Liver (tissue), 9 donors: ENCODE measurements around the gene AVPR1A. TPM values are rescaled to one million over a fixed set of nuclear protein-coding genes. Genes with fewer than 3 reads are reported as not detected.

Experiments
- DNase-seq: peaks from one replicate; pipeline ENCODE4 v3.0.0-alpha.2; 2017; ENCODE audit warnings: low spot score
- H3K27ac ChIP-seq, 2 donors: one replicate each; pipeline ENCODE4 v1.7.0; 2013; ENCODE audit warnings: inconsistent platforms in 2 of 2, low read length in 2 of 2, control low read depth in 1 of 2, low read depth in 1 of 2, mild to moderate bottlenecking in 1 of 2
- H3K27me3 ChIP-seq, 4 donors: one replicate each; pipeline versions ENCODE4 v1.6.1 to v1.7.0; 2013; ENCODE audit warnings: low read length in 3 of 4, inconsistent platforms in 1 of 4, mild to moderate bottlenecking in 1 of 4, moderate library complexity in 1 of 4; ENCODE audit not compliant: control insufficient read depth in 4 of 4, insufficient read depth in 4 of 4
- H3K36me3 ChIP-seq, 4 donors: one replicate each; pipeline versions ENCODE4 v1.6.1 to v1.7.0; 2013; ENCODE audit warnings: low read length in 3 of 4, mild to moderate bottlenecking in 3 of 4, low read depth in 1 of 4, moderate library complexity in 1 of 4; ENCODE audit not compliant: control insufficient read depth in 4 of 4, insufficient read depth in 3 of 4
- H3K4me1 ChIP-seq, 4 donors: one replicate each; pipeline versions ENCODE4 v1.6.1 to v1.7.0; 2013; ENCODE audit warnings: low read length in 3 of 4, mild to moderate bottlenecking in 3 of 4, moderate library complexity in 1 of 4; ENCODE audit not compliant: control insufficient read depth in 4 of 4, insufficient read depth in 4 of 4
- H3K4me3 ChIP-seq, 3 donors: one replicate each; pipeline versions ENCODE4 v1.6.1 to v1.7.0; 2013; ENCODE audit warnings: low read length in 3 of 3, control low read depth in 1 of 3, low read depth in 1 of 3, mild to moderate bottlenecking in 1 of 3
- H3K9ac ChIP-seq, 2 donors: one replicate each; pipeline ENCODE4 v1.7.0; 2013; ENCODE audit warnings: low read length in 2 of 2, mild to moderate bottlenecking in 2 of 2, moderate library complexity in 2 of 2, control low read depth in 1 of 2, low read depth in 1 of 2
- H3K9me3 ChIP-seq, 4 donors: one replicate each; pipeline versions ENCODE4 v1.6.1 to v1.7.0; 2013; ENCODE audit warnings: low read length in 3 of 4; ENCODE audit not compliant: control insufficient read depth in 4 of 4
- FOXA1 ChIP-seq: IDR thresholded peaks from 2 replicates; pipeline ENCODE4 v1.6.1; 2016; ENCODE audit warnings: antibody characterized with exemption
- GABPA ChIP-seq, 2 donors: IDR thresholded peaks in 1 of 2; conservative IDR thresholded peaks in 1 of 2; 2 replicates each; pipeline ENCODE4 v1.6.1; 2016; ENCODE audit warnings: antibody characterized with exemption in 2 of 2, mild to moderate bottlenecking in 1 of 2, moderate library complexity in 1 of 2
- HNF4A ChIP-seq, 2 donors: conservative IDR thresholded peaks; 2 replicates each; pipeline ENCODE4 v1.6.1; 2016; ENCODE audit warnings: antibody characterized with exemption in 2 of 2, mild to moderate bottlenecking in 2 of 2
- HNF4G ChIP-seq: IDR thresholded peaks from 2 replicates; pipeline ENCODE4 v1.6.1; 2016; ENCODE audit warnings: antibody characterized with exemption
- NR2F2 ChIP-seq: IDR thresholded peaks from 2 replicates; pipeline ENCODE4 v1.6.1; 2016; ENCODE audit warnings: antibody characterized with exemption
- RXRA ChIP-seq, 2 donors: IDR thresholded peaks; 2 replicates each; pipeline ENCODE4 v1.6.1; 2017 to 2018; ENCODE audit warnings: antibody characterized with exemption in 2 of 2, mild to moderate bottlenecking in 1 of 2
- SP1 ChIP-seq: IDR thresholded peaks from 2 replicates; pipeline ENCODE4 v1.6.1; 2018; ENCODE audit warnings: antibody characterized with exemption, mild to moderate bottlenecking
- WGBS: extraction: QIAGEN DNeasy Blood & Tissue Kit; methylation state at CpG from one replicate; pipeline ENCODE4 v1.1.7; 2013; 5-methylcytosine and 5-hydroxymethylcytosine counted together
- polyA plus RNA-seq, 2 donors: library from polyadenylated mRNA; stranded (reverse) in 1 of 2; unstranded in 1 of 2; fragments of 200-250 nt in 1 of 2; fragments of >200 nt in 1 of 2; fragmentation: Nextera tagmentation in 1 of 2; extraction: Ambion mirVana in 1 of 2; gene quantifications; one replicate each; pipeline versions ENCODE4 v1.2.1 to v1.2.3, GENCODE V29; 2013 to 2015
- total RNA-seq, 2 donors: library from RNA; depleted of rRNA; stranded (reverse); fragments of >200 nt; gene quantifications; one replicate each; pipeline ENCODE4 v1.2.3, GENCODE V29; 2014
- TF ChIP-seq, protein P1 (sequence below): IDR thresholded peaks from 2 replicates; pipeline ENCODE4 v1.6.1; 2016; ENCODE audit warnings: antibody characterized with exemption
- TF ChIP-seq, protein P2 (sequence below): IDR thresholded peaks from 2 replicates; pipeline ENCODE4 v1.6.1; 2016; ENCODE audit warnings: antibody characterized with exemption
- TF ChIP-seq, protein P3 (sequence below): fragments of 150-350 bp; IDR thresholded peaks from 2 replicates; pipeline ENCODE4 v1.5.1; 2017; ENCODE audit warnings: improper control_type of control experiment, low read depth, low read length; ENCODE audit not compliant: missing input control
- TF ChIP-seq, protein P4 (sequence below): IDR thresholded peaks from 2 replicates; pipeline ENCODE4 v1.6.1; 2016; ENCODE audit warnings: antibody characterized with exemption, mild to moderate bottlenecking
- donor health status: healthy.
- donor health status: healthy.
- donor health status: healthy.
- donor health status: healthy.
- donor health status: healthy.

AVPR1A gene
- total and polyA plus RNA-seq, 4 donors: 0.19 to 233 (median 15.7) TPM

DNA sequence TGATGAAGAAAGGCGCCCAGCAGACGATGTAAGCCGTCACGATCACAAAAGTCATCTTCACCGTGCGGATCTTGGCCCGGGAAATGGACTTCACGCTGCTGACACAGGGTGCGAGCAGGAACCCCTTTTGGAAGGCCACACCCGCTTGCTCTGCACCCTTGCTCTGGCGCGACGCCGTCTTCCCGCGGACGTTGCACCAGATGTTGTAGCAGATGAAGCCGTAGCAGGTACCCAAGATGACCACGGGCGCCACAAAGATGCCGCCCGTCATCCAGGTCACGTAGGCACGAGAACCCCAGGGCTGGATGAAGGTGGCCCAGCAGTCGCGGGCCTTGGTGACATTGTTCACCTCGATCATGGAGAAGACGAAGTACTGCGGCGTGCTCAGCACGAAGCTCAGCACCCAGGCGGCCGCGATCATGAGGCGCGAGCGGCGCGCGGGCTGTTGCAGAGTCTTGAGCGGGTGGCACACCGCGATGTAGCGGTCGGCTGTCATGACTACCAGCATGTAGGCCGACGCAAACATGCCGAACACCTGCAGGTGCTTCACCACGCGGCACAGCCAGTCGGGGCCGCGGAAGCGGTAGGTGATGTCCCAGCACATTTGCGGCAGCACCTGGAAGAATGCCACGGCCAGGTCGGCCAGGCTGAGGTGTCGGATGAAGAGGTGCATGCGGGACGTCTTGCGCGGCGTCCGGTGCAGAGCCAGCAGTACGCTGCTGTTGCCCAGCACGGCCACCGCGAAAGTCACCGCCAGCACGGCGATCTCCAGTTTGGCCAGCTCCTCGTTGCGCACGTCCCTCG, 890 bp downstream of the AVPR1A start:
- Histone ChIP-seq H3K9me3 (no peaks in the 10 kb centered on the region), H3K27ac (peak overlapping the region; percentile 42 to 81), H3K27me3 (no peaks in the 10 kb centered on the region), H3K4me1 (peaks cover 3 to 17% (median 13%) of the 10 kb centered on the region in 4 donors), H3K9ac (peak overlapping the region in 1 of 2 donors; percentile 51), H3K36me3 (peaks cover 2 to 7% (median 4%) of the 10 kb centered on the region in 4 donors), H3K4me3 (peak overlapping the region; percentile 64 to 88 (median 86))
- 5% methylated on average over 75 of the region's 75 CpGs for WGBS
- DNase-seq: no peak
- TF ChIP-seq HNF4A (conservative IDR thresholded peaks at IDR 0.05) (no peak), GABPA (IDR thresholded peaks at IDR 0.05 in 1 of 2, conservative IDR thresholded peaks at IDR 0.05 in 1 of 2) (no peak), RXRA (IDR thresholded peaks at IDR 0.05) (no peak), HNF4G (no peak), FOXA1 (no peak), SP1 (no peak), NR2F2 (no peak)
- TF ChIP-seq, protein P1, sequence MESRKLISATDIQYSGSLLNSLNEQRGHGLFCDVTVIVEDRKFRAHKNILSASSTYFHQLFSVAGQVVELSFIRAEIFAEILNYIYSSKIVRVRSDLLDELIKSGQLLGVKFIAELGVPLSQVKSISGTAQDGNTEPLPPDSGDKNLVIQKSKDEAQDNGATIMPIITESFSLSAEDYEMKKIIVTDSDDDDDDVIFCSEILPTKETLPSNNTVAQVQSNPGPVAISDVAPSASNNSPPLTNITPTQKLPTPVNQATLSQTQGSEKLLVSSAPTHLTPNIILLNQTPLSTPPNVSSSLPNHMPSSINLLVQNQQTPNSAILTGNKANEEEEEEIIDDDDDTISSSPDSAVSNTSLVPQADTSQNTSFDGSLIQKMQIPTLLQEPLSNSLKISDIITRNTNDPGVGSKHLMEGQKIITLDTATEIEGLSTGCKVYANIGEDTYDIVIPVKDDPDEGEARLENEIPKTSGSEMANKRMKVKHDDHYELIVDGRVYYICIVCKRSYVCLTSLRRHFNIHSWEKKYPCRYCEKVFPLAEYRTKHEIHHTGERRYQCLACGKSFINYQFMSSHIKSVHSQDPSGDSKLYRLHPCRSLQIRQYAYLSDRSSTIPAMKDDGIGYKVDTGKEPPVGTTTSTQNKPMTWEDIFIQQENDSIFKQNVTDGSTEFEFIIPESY: no peak

DNA sequence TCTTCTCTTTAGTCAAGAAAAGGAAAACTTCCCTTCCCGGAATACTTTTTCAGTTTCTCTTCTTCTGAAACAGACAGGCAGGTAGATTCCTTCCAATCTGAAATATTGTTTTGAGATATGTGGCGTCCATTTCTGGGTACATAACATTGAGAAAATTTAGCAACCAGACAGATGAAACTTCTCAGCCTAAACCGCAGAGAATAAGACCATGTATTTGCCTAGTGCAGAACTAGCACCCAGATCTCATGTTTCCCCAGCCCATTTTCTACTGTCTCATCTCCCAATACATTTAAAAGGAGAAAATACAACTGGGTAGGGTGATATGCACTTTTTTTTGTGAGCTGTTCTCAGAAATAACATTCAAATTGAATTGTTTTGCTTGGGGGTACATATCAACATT, 6.4 kb downstream of the AVPR1A start:
- WGBS: 92% methylated on average over 3 of the region's 3 CpGs
- TF ChIP-seq, protein P2, sequence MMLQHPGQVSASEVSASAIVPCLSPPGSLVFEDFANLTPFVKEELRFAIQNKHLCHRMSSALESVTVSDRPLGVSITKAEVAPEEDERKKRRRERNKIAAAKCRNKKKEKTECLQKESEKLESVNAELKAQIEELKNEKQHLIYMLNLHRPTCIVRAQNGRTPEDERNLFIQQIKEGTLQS: no peak
- no peak for TF ChIP-seq SP1
- TF ChIP-seq, protein P3, sequence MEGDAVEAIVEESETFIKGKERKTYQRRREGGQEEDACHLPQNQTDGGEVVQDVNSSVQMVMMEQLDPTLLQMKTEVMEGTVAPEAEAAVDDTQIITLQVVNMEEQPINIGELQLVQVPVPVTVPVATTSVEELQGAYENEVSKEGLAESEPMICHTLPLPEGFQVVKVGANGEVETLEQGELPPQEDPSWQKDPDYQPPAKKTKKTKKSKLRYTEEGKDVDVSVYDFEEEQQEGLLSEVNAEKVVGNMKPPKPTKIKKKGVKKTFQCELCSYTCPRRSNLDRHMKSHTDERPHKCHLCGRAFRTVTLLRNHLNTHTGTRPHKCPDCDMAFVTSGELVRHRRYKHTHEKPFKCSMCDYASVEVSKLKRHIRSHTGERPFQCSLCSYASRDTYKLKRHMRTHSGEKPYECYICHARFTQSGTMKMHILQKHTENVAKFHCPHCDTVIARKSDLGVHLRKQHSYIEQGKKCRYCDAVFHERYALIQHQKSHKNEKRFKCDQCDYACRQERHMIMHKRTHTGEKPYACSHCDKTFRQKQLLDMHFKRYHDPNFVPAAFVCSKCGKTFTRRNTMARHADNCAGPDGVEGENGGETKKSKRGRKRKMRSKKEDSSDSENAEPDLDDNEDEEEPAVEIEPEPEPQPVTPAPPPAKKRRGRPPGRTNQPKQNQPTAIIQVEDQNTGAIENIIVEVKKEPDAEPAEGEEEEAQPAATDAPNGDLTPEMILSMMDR: no peak
- Histone ChIP-seq H3K9ac (no peak overlapping the region), H3K27ac (no peak overlapping the region), H3K4me1 (peaks cover 0 to 5% (median under 1%) of the 10 kb centered on the region in 4 donors), H3K27me3 (no peaks in the 10 kb centered on the region), H3K36me3 (peaks cover 2 to 16% (median 9%) of the 10 kb centered on the region in 4 donors), H3K4me3 (no peak overlapping the region), H3K9me3 (no peaks in the 10 kb centered on the region)
- DNase-seq: no peak

DNA sequence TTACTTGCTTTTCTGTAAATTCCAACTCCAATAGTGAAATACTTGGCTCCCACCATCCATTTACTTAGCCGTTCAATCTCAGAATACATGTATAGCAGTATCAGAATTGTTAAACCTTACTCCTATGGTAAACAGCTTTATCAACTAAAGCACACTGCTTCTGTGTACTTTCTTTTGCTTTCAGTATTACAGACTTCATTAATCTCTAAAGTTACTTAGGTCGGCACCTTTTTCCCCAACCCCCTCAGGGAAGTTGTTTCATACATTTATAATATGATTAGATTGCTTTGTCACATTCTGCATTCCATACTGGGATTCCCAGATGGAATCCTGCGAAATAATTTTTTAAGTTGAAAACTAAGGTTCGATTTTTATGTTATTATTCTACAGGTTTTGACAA, 12.5 kb downstream of the AVPR1A start:
- no peak overlapping the region for H3K27ac ChIP-seq
- H3K9me3 ChIP-seq: no peaks in the 10 kb centered on the region
- DNase-seq: no peak
- no peak overlapping the region for H3K4me3 ChIP-seq
- TF ChIP-seq, protein P4, sequence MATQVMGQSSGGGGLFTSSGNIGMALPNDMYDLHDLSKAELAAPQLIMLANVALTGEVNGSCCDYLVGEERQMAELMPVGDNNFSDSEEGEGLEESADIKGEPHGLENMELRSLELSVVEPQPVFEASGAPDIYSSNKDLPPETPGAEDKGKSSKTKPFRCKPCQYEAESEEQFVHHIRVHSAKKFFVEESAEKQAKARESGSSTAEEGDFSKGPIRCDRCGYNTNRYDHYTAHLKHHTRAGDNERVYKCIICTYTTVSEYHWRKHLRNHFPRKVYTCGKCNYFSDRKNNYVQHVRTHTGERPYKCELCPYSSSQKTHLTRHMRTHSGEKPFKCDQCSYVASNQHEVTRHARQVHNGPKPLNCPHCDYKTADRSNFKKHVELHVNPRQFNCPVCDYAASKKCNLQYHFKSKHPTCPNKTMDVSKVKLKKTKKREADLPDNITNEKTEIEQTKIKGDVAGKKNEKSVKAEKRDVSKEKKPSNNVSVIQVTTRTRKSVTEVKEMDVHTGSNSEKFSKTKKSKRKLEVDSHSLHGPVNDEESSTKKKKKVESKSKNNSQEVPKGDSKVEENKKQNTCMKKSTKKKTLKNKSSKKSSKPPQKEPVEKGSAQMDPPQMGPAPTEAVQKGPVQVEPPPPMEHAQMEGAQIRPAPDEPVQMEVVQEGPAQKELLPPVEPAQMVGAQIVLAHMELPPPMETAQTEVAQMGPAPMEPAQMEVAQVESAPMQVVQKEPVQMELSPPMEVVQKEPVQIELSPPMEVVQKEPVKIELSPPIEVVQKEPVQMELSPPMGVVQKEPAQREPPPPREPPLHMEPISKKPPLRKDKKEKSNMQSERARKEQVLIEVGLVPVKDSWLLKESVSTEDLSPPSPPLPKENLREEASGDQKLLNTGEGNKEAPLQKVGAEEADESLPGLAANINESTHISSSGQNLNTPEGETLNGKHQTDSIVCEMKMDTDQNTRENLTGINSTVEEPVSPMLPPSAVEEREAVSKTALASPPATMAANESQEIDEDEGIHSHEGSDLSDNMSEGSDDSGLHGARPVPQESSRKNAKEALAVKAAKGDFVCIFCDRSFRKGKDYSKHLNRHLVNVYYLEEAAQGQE: no peak
- no peaks in the 10 kb centered on the region for H3K27me3 ChIP-seq
- H3K36me3 ChIP-seq: peaks cover 0 to 3% (median 0%) of the 10 kb centered on the region in 4 donors
- WGBS: 58% methylated on average over 4 of the region's 4 CpGs
- peaks cover 0 to under 1% (median 0%) of the 10 kb centered on the region in 4 donors for H3K4me1 ChIP-seq
- H3K9ac ChIP-seq: no peak overlapping the region
